MG63 (cell line): ENCODE measurements around the gene RAMP2. TPM values are rescaled to one million over a fixed set of nuclear protein-coding genes. Genes with fewer than 3 reads are reported as not detected.
A peak's percentile ranks its signal among the peaks of the same experiment; 100 is the strongest.

Experiments
- DNase-seq: peaks from one replicate; pipeline ENCODE4 v3.0.0-alpha.2; 2020
- H3K27me3 ChIP-seq: fragments of 250-450 bp; sonication (Bioruptor Pico); 2 replicates; pipeline ENCODE4 v1.5.1; 2020; ENCODE audit warnings: mild to moderate bottlenecking, moderate library complexity
- H3K36me3 ChIP-seq: fragments of 250-450 bp; sonication (Bioruptor Pico); 2 replicates; pipeline ENCODE4 v1.5.1; 2020; ENCODE audit warnings: mild to moderate bottlenecking, moderate library complexity
- H3K4me3 ChIP-seq: fragments of 250-450 bp; sonication (Bioruptor Pico); 2 replicates; pipeline ENCODE4 v1.5.1; 2020; ENCODE audit warnings: mild to moderate bottlenecking, moderate library complexity
- H3K9me3 ChIP-seq: fragments of 250-450 bp; sonication (Bioruptor Pico); 2 replicates; pipeline ENCODE4 v1.5.1; 2020; ENCODE audit warnings: mild to moderate bottlenecking, moderate library complexity
- total RNA-seq: library from RNA; depleted of rRNA; stranded (reverse); fragments of >200 nt; shearing (Covaris generic); gene quantifications from 2 replicates; pipeline ENCODE4 v1.2.3, GENCODE V29; 2014; ENCODE audit warnings: low replicate concordance

Gene RAMP2
- total RNA-seq, 1 experiment from 2014 or later, result not detected

DNA sequence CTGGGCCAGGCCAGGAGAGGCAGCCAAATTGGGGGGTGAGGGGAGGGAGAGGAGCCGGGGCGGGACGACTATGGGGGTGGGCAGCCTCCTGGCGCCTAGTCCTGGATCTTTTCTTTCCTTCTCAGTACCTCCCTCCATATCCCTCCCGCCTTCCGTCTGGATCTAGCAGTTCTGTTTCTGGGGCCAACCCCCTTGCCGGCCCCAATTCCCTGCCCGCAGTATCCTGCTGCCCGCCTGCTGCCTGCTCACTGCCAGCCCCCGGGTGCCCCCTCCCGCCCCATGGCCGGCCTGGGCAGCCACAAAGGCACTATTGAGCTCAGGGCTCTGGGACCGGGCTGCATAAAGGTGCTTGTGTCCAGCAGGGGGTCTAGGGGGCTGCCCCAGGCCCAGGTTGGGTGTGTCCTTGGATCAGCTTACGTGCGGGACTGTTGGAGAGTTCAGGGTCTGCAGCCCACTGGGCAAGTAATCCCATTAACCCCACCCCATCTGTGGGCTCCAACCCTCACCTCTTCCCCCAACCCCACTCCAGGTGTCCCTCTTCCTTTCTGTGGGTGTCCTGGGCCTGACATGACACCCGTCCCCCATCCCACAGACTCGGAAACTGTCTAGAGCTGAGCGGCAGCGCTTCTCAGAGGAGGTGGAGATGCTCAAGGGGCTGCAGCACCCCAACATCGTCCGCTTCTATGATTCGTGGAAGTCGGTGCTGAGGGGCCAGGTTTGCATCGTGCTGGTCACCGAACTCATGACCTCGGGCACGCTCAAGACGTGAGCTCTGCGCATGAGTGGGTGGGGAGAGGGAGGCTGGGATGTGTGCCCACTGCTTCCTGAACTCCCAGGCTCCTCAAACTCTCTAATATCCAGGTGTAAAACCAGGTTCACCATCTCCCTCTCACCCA is 21.4 kb downstream of the RAMP2 start:
- Histone ChIP-seq H3K9me3 (no peaks in the 10 kb centered on the region), H3K36me3 (peaks cover 7% of the 10 kb centered on the region; the same call in 1 of the 2 replicates), H3K4me3 (no peak overlapping the region), H3K27me3 (peaks cover 21% of the 10 kb centered on the region)
- DNase-seq, result no peak

DNA sequence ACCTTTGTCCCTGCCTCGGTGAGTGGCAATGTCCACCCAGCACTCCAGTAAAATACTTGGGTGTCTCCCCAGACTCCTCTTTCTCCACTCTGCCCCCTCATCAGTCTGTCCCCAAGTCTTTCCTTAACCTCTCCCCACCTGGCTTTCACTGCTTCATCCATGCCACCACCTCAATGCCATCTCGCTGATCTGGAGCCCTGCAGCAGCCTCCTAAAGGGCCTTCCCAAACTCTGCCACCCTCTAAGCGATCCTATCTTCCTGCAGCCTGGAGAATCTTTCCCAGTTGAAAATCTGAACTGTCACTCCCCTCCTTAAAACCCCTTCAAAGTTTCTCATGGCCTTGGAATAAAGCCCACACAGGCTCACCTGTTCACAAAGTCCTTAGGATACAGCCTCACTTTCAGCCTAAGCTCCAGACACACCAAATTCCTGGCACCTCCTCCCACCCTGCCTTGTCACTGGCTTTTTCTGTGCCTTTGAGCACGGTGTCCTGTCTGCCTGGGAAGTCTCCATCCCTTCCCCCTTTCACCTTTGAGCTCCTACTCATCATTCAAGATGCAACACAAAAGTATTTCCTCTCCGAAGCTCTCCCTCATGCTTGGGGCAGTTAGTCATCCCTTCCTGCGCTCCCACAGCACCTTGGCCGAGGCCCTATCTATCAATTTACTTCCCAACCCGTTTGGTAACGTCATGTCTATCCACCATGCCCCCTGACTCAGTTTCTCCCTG is 22.2 kb downstream of the RAMP2 start:
- DNase-seq, result no peak
- H3K4me3 ChIP-seq, result no peak overlapping the region
- peaks cover 7% of the 10 kb centered on the region; the same call in 1 of the 2 replicates for H3K36me3 ChIP-seq
- peaks cover 21% of the 10 kb centered on the region for H3K27me3 ChIP-seq
- H3K9me3 ChIP-seq, result no peaks in the 10 kb centered on the region

DNA sequence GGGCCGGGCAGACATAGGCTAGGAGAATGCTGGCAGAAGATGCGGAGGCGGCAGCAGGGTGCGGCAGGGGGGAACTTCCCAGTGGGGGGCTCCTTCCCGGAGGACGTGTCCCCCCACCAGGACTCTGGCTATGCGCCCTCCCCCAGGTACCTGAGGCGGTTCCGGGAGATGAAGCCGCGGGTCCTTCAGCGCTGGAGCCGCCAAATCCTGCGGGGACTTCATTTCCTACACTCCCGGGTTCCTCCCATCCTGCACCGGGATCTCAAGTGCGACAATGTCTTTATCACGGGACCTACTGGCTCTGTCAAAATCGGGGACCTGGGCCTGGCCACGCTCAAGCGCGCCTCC is 22.7 kb downstream of the RAMP2 start:
- Histone ChIP-seq H3K27me3 (peaks cover 21% of the 10 kb centered on the region), H3K4me3 (no peak overlapping the region), H3K36me3 (peaks cover 6% of the 10 kb centered on the region; the same call in 1 of the 2 replicates), H3K9me3 (no peaks in the 10 kb centered on the region)
- no peak for DNase-seq

DNA sequence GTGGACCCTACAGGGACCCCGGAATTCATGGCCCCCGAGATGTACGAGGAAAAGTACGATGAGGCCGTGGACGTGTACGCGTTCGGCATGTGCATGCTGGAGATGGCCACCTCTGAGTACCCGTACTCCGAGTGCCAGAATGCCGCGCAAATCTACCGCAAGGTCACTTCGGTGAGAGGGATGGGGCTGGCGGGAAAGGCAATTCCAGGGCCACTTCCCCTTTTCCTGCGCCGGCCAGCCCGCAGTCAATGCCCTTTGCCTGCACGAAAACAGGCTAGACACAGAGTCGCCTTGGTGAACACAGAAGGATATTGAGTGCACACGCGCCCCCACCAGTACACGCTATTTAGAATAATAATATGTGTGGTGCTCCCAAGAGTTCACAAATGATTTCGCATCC is 23.4 kb downstream of the RAMP2 start:
- no peaks in the 10 kb centered on the region for H3K9me3 ChIP-seq
- no peak for DNase-seq
- H3K4me3 ChIP-seq, result no peak overlapping the region
- peaks cover 21% of the 10 kb centered on the region for H3K27me3 ChIP-seq
- H3K36me3 ChIP-seq, result peaks cover under 1% of the 10 kb centered on the region; the same call in 1 of the 2 replicates

DNA sequence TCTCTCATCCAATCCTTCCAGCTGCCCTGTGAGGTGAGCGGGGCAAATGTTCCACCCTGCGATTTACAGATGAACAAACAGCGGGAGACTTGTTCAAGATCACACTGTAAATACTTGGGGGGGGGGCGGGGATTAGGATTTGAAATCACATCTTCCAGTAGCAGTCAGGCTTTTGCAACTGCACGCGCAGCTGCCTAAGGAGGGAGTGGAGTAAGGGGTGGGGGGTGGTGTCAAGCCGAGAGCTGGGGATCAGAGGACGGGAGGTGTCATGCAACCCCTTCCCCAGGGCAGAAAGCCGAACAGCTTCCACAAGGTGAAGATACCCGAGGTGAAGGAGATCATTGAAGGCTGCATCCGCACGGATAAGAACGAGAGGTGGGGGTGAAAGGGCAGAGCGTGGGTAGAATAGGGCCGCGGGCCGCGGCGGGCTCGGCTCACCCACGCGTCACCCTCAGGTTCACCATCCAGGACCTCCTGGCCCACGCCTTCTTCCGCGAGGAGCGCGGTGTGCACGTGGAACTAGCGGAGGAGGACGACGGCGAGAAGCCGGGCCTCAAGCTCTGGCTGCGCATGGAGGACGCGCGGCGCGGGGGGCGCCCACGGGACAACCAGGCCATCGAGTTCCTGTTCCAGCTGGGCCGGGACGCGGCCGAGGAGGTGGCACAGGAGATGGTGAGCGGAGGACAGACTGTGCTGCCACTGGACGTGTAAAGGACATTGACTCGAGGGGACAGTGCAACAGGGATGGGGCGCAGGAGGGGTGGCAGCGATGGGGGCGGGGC is 24.0 kb downstream of the RAMP2 start:
- H3K27me3 ChIP-seq, result peaks cover 21% of the 10 kb centered on the region
- no peaks in the 10 kb centered on the region; the same call in 1 of the 2 replicates for H3K36me3 ChIP-seq
- DNase-seq, result no peak
- H3K4me3 ChIP-seq, result no peak overlapping the region
- no peaks in the 10 kb centered on the region for H3K9me3 ChIP-seq

DNA sequence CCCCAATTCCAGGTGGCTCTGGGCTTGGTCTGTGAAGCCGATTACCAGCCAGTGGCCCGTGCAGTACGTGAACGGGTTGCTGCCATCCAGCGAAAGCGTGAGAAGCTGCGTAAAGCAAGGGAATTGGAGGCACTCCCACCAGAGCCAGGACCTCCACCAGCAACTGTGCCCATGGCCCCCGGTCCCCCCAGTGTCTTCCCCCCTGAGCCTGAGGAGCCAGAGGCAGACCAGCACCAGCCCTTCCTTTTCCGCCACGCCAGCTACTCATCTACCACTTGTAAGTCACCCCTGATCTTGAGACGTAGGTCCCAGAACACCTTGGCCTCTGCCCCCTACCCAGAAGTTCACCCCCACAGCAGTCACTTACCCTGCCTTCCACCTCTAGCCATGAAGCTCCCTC is 26.2 kb downstream of the RAMP2 start:
- H3K27me3 ChIP-seq, result peaks cover 6% of the 10 kb centered on the region; the same call in 1 of the 2 replicates
- H3K4me3 ChIP-seq, result no peak overlapping the region
- no peaks in the 10 kb centered on the region for H3K9me3 ChIP-seq
- no peak for DNase-seq
- no peaks in the 10 kb centered on the region for H3K36me3 ChIP-seq

DNA sequence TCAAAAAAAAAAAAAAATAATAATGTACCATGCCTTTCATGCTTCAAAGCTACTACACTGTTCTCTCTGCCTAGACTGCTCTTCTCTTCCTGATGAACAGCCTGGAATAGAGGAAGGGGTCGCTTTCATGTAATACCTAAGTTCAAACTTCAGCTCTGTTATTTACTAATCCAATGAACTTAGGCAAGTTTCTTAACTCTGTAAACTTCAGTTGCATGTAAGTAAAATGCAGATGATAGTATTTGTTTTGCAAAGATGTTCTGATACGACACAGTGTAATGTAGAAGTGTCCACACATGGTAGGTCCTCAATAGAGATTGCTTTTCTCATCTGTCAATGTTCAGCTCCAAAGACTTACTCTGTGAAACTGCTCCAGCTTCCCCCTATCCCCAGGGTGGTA is 30.9 kb downstream of the RAMP2 start:
- H3K36me3 ChIP-seq, result peaks cover 14% of the 10 kb centered on the region
- H3K9me3 ChIP-seq, result no peaks in the 10 kb centered on the region
- H3K4me3 ChIP-seq, result no peak overlapping the region
- DNase-seq, result no peak
- H3K27me3 ChIP-seq, result no peaks in the 10 kb centered on the region

DNA sequence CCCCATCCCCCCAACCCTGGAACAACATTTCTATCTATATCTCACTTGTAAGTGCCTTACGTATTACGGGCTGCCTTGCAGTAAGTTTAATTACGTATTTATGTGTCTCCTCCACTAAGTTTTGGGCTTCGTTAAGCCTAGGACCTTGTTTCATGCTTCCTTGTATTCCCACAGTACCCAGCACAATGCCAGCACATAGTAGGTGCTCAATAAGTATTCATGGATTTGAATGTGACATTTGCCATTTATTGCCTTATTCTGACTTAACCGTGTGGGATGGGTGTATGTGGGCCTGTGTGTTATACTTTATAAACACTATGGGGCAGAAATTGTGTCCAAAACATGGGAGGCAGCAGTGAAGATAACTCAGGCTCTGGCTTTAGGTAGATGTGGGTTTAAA is 31.5 kb downstream of the RAMP2 start:
- no peak for DNase-seq
- H3K9me3 ChIP-seq, result no peaks in the 10 kb centered on the region
- H3K27me3 ChIP-seq, result no peaks in the 10 kb centered on the region
- H3K36me3 ChIP-seq, result peaks cover 17% of the 10 kb centered on the region
- no peak overlapping the region for H3K4me3 ChIP-seq

DNA sequence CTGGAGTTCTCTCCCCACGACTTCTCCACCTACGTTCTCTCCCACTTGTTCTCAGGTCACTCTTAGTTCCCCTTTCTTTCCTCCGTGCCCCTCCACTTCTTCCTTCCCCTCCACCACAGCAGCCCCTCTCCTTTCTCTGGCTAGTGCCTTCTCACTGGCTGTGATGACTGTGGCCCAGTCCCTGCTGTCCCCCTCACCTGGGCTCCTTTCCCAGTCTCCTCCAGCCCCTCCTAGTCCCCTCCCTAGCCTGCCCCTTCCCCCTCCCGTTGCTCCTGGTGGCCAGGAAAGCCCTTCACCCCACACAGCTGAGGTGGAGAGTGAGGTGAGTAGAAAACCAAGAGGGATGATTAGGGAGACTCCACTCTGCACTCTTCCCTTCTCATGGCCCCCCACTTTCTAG is 34.0 kb downstream of the RAMP2 start:
- Histone ChIP-seq H3K4me3 (no peak overlapping the region), H3K36me3 (peaks cover 17% of the 10 kb centered on the region), H3K27me3 (no peaks in the 10 kb centered on the region), H3K9me3 (no peaks in the 10 kb centered on the region)
- no peak for DNase-seq

DNA sequence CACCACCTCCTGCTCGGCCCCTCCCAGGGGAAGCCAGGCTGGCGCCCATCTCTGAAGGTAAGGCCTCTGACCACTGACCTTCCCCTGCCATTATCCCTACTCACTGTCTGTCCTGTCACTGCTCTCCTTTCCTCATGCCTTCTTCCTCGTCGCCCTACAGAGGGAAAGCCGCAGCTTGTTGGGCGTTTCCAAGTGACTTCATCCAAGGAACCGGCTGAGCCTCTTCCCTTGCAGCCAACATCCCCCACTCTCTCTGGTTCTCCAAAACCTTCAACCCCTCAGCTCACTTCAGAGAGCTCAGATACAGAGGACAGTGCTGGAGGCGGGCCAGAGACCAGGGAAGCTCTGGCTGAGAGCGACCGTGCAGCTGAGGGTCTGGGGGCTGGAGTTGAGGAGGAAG is 34.4 kb downstream of the RAMP2 start:
- Histone ChIP-seq H3K36me3 (peaks cover 17% of the 10 kb centered on the region), H3K27me3 (no peaks in the 10 kb centered on the region), H3K9me3 (no peaks in the 10 kb centered on the region), H3K4me3 (no peak overlapping the region)
- no peak for DNase-seq

DNA sequence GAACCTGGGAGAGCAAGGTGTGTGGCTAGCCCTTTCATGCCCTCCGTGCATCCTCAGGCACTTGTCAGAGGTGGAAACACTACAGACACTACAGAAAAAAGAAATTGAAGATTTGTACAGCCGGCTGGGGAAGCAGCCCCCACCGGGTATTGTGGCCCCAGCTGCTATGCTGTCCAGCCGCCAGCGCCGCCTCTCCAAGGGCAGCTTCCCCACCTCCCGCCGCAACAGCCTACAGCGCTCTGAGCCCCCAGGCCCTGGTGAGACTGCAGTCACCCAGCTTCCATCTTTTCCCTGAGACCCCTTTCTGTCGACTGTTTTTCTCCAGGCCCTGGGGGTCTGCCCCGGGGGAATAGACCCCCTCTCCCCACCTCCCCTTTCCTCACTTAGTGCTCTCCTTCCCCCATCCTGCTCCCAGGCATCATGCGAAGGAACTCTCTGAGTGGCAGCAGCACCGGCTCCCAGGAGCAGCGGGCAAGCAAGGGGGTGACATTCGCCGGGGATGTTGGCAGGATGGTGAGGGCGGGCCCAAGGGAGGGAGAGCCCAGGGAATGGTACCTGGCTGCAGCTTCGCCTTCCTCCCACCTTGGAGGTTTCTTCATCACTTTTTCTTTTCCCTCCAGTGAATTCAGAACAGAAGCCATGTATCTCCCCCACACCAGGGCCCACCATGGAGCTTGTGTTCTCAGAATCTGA is 35.2 kb downstream of the RAMP2 start:
- H3K27me3 ChIP-seq, result no peaks in the 10 kb centered on the region
- H3K9me3 ChIP-seq, result no peaks in the 10 kb centered on the region
- H3K4me3 ChIP-seq, result no peak overlapping the region
- peaks cover 17% of the 10 kb centered on the region for H3K36me3 ChIP-seq
- no peak for DNase-seq

DNA sequence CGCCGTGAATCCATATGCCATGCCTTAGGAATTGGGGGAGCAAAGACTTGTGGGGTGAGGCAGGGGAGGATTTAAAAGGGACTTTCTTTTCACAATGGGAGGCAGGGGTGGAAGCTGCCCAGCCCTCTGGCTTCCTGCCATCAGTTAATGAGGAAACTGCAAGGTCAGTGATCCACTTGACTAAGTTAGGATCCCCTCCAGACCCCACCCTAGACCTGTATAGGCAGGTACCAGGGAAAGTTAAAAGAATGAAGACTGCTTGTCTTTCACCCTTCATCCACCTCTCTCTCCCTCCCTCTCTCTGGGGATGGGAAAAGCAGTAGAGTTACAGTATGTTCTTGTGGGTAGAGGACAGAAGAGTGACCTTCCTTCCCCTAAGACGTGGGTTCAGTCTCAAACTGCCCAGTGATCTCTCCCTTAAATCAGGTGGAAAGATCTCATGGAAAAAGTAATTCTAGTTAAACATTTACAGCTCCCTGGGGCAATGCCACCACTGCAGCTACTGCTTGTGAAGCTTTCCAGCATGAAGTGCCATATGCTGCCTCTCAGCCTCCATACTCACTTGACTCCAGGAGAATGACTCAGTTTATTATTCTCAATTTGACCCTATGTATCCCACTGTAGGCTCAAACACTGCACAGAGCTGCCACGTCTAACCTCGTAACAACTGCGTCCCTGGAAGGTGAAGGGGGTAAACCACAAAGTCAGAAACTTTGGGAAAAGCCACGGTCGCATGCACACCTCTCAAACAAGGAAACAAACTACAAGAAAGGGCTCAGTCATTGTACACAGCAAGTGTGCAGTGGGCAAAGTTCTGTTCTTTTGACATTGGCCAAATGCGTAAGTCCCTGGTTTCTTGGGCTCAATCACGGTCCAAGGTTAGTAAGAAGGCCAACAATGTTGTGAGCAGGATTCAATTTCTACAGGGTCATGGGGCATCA is 36.3 kb downstream of the RAMP2 start:
- no peak for DNase-seq
- H3K36me3 ChIP-seq, result peaks cover 17% of the 10 kb centered on the region
- no peaks in the 10 kb centered on the region for H3K9me3 ChIP-seq
- 0 out of 2 replicates have a peak, but pooled peaks cover 3% of the 10 kb centered on the region for H3K27me3 ChIP-seq
- H3K4me3 ChIP-seq, result peak overlapping the region; percentile 95

DNA sequence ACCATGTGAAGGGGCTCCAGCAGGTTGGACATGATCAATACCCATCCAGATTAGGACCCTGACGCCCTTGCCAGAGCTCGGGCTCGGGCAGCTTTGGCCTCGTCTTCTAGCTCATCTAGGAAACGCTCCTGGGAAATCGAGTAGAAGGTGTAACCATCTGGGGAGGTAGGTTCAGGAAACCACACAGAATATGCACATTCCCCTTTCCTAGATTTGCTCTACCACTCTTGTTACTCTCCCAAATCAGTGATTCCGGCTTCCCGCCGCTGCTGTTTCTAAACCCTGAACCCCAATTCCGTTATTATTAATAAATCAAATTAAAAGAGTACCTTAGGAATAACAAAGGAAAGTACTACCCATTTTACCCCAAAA is 37.0 kb downstream of the RAMP2 start:
- Histone ChIP-seq H3K36me3 (peaks cover 17% of the 10 kb centered on the region), H3K4me3 (peak overlapping the region; percentile 95), H3K27me3 (0 out of 2 replicates have a peak, but pooled peaks cover 3% of the 10 kb centered on the region), H3K9me3 (no peaks in the 10 kb centered on the region)
- DNase-seq, result no peak

DNA sequence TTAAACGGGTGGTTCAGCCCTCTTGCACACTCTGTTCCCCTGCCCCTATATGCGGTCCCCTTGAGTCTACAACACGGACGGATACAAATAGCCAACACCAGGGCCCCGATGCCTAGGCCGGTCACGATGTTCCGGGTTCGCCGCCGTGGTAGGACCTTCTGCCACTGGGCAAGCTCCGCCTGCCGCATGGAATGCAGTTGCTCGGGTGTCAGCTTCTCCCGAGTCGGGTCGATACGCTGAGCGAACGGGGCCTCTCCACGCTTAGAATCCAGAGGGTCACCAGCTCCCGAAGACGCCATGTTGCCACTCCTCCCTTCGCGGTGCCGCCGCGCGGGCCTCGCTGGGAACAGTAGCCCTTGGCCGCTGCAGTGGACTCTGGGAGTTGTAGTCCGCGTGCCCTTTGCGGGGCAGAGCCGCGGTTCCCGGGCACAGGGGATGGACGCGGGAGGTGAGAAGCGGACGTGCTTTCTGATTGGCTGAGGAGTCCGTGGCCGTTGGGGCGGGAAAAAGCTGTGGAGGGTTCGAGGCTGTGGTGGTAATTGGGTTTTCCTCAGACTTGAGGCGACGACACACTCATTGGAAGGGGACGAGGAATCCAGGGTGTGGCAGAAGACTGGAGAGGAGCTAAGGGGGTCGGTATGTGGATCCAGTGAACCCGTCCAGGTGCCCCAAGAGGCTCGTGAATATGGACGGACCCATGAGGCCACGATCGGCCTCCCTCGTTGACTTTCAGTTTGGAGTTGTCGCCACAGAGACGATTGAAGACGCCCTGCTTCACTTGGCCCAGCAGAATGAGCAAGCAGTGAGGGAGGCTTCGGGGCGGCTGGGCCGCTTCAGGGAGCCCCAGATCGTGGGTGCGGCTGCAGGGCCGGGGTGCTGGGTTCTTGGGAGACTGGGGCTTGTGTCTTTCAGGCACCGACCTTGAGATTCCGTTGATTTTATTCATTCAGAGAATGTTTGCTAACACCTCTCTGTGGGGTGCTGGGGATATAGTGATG is 37.7 kb downstream of the RAMP2 start, which contains the start of the genes CNTD1 and COA3:
TSS of gene CNTD1 (plus strand) at position 479 of the 998 bp plus-strand sequence. CDS start at position 686, 207 bp downstream.
TSS of gene COA3 (minus strand) at position 322 of the 998 bp plus-strand sequence. CDS start at position 299, 23 bp downstream.
- peaks cover 17% of the 10 kb centered on the region for H3K36me3 ChIP-seq
- no peaks in the 10 kb centered on the region for H3K9me3 ChIP-seq
- 0 out of 2 replicates have a peak, but pooled peaks cover 3% of the 10 kb centered on the region for H3K27me3 ChIP-seq
- DNase-seq, result peak; percentile 94
- H3K4me3 ChIP-seq, result peak within 1 kb of the TSS; percentile 95
